H1 (cell line): ENCODE results near the gene ARHGEF1.

Experiments
- EGR1 ChIP-seq: IDR thresholded peaks from 2 replicates; pipeline ENCODE4 v1.6.1; 2011; ENCODE audit warnings: low read depth, low read length, borderline replicate concordance
- EZH2 ChIP-seq: fragments of 200-600 bp; sonication (generic); IDR thresholded peaks from 2 replicates; pipeline ENCODE4 v1.7.1; 2012; ENCODE audit warnings: low read depth, mild to moderate bottlenecking, moderate library complexity, low read length, inconsistent platforms; ENCODE audit not compliant: severe bottlenecking
- GABPA ChIP-seq: IDR thresholded peaks from 2 replicates; pipeline ENCODE4 v1.6.1; 2011; ENCODE audit warnings: mild to moderate bottlenecking, low read length, moderate library complexity, borderline replicate concordance; ENCODE audit not compliant: insufficient read depth
- GTF2F1 ChIP-seq: IDR thresholded peaks from 2 replicates; pipeline ENCODE4 v1.6.1; 2012; ENCODE audit warnings: low read depth, low read length, improper control_type of control experiment, borderline replicate concordance
- KDM4A ChIP-seq: IDR thresholded peaks from one replicate; pipeline ENCODE4 v1.7.1; 2012; ENCODE audit warnings: low read depth, mild to moderate bottlenecking, moderate library complexity, low read length, inconsistent platforms; ENCODE audit not compliant: severe bottlenecking
- POLR2A ChIP-seq, 2 experiments: IDR thresholded peaks; 1 replicate in 1 of 2; 2 replicates in 1 of 2; pipeline ENCODE4 v1.6.1; 2011; ENCODE audit warnings: low read depth in 2 of 2, low read length in 2 of 2, mild to moderate bottlenecking in 2 of 2; ENCODE audit errors: control extremely low read depth in 1 of 2
- POLR2AphosphoS5 ChIP-seq: IDR thresholded peaks from 2 replicates; pipeline ENCODE4 v1.6.1; 2011; ENCODE audit warnings: low read depth, low read length
- RFX5 ChIP-seq: IDR thresholded peaks from 2 replicates; pipeline ENCODE4 v1.6.1; 2011; ENCODE audit warnings: low read depth, low read length, improper control_type of control experiment, borderline replicate concordance
- SP1 ChIP-seq: IDR thresholded peaks from 2 replicates; pipeline ENCODE4 v1.6.1; 2011; ENCODE audit warnings: low read depth, low read length
- TAF1 ChIP-seq: IDR thresholded peaks from 2 replicates; pipeline ENCODE4 v1.6.1; 2011; ENCODE audit warnings: mild to moderate bottlenecking, low read depth, low read length
- TF ChIP-seq, protein P1 (sequence below), 3 experiments: IDR thresholded peaks; 1 replicate in 2 of 3; 2 replicates in 1 of 3; pipeline versions ENCODE4 v1.5.1 to v1.6.1; 2011; ENCODE audit warnings: low read length in 3 of 3, mild to moderate bottlenecking in 3 of 3, inconsistent platforms in 2 of 3, low read depth in 1 of 3, moderate library complexity in 1 of 3; ENCODE audit not compliant: insufficient read depth in 1 of 3; ENCODE audit errors: control extremely low read depth in 1 of 3
- TF ChIP-seq, protein P2 (sequence below): IDR thresholded peaks from 2 replicates; pipeline ENCODE4 v1.6.1; 2012; ENCODE audit warnings: inconsistent platforms

DNA sequence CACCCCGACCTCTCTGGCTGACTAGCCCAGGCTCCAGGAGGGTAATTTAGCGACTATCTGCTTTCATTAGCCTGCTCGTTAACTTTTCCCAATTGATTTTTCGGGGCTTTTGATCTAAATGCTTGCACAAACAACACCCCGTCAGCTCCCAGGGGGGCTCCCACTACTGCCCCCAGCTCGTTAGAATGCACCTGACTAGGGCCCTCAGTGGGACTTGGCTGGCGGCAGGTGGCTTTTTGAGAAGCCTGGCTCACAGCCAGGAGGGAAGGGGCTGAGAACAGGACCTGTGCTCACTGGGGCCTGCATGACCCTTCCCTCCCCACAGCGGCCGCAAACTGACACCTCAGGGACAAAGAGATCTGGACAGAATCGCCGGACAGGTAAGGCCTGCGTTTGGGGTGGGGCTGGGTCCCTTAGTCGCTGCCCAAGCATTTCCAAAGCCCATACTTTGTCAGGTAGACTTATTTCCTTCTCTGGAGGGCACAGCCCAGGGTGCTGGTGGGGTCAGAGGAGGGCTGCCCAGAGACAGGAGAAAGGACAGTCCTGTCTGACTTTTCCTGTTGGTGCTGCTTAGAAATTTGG is 13.5 kb upstream of the ARHGEF1 start:
- TF ChIP-seq, protein P1, sequence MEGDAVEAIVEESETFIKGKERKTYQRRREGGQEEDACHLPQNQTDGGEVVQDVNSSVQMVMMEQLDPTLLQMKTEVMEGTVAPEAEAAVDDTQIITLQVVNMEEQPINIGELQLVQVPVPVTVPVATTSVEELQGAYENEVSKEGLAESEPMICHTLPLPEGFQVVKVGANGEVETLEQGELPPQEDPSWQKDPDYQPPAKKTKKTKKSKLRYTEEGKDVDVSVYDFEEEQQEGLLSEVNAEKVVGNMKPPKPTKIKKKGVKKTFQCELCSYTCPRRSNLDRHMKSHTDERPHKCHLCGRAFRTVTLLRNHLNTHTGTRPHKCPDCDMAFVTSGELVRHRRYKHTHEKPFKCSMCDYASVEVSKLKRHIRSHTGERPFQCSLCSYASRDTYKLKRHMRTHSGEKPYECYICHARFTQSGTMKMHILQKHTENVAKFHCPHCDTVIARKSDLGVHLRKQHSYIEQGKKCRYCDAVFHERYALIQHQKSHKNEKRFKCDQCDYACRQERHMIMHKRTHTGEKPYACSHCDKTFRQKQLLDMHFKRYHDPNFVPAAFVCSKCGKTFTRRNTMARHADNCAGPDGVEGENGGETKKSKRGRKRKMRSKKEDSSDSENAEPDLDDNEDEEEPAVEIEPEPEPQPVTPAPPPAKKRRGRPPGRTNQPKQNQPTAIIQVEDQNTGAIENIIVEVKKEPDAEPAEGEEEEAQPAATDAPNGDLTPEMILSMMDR (IDR thresholded peaks at IDR 0.05; ENCODE audit: control extremely low read depth in 1 of 3, insufficient read depth in 1 of 3, low read depth in 1 of 3, low read length in 3 of 3): no peak
- TF ChIP-seq GABPA: no peak
- 0 out of 3 replicates have a peak, but pooled peaks of 1 of the 2 experiments have one; percentile 0 for TF ChIP-seq POLR2A (IDR thresholded peaks at IDR 0.05; ENCODE audit: control extremely low read depth in 1 of 2, low read depth in 2 of 2, low read length in 2 of 2)
- TF ChIP-seq EZH2: no peak
- TF ChIP-seq, protein P2, sequence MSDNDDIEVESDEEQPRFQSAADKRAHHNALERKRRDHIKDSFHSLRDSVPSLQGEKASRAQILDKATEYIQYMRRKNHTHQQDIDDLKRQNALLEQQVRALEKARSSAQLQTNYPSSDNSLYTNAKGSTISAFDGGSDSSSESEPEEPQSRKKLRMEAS: no peak
- no peak for TF ChIP-seq GTF2F1
- no peak for TF ChIP-seq TAF1
- no peak for TF ChIP-seq SP1
- peak; percentile 20 for TF ChIP-seq POLR2AphosphoS5
- no peak for TF ChIP-seq RFX5
- no peak for TF ChIP-seq KDM4A
- TF ChIP-seq EGR1: no peak
